ENCODE data around the gene MYBPH. TPM values are rescaled to one million over a fixed set of nuclear protein-coding genes. Genes with fewer than 3 reads are reported as not detected.

MYBPH gene
- total RNA-seq: not detected in 2 replicates

- no peak for DNase-seq (ENCODE audit: low read depth)
Measured at GRCh38 chr1:203175237-203175826, at the start of gene MYBPH. MYBPH (minus strand) TSS chr1:203175826; CDS start chr1:203175755, 71 bp downstream.

- DNase-seq (ENCODE audit: low read depth): no peak
Measured at GRCh38 chr1:203225071-203225470, 49.4 kb upstream of the MYBPH start.

GRCh38 chr1:203223012-203223775 is 47.6 kb upstream of the MYBPH start:
- no peak for DNase-seq (ENCODE audit: low read depth)

- no peak for DNase-seq (ENCODE audit: low read depth)
Measured at GRCh38 chr1:203219934-203220333, 44.3 kb upstream of the MYBPH start.

- no peak for DNase-seq (ENCODE audit: low read depth)
Measured at GRCh38 chr1:203219171-203219570, 43.5 kb upstream of the MYBPH start.

GRCh38 chr1:203217668-203218067 is 42.0 kb upstream of the MYBPH start:
- DNase-seq (ENCODE audit: low read depth): no peak

- DNase-seq (ENCODE audit: low read depth): no peak
Measured at GRCh38 chr1:203217139-203217655, 41.6 kb upstream of the MYBPH start.

- DNase-seq (ENCODE audit: low read depth): peak; percentile 64
Measured at GRCh38 chr1:203216274-203217138, 40.9 kb upstream of the MYBPH start.

GRCh38 chr1:203215573-203215972 is 39.9 kb upstream of the MYBPH start:
- DNase-seq (ENCODE audit: low read depth): no peak

- DNase-seq (ENCODE audit: low read depth): no peak
Measured at GRCh38 chr1:203214871-203215270, 39.2 kb upstream of the MYBPH start.

GRCh38 chr1:203213126-203213525 is 37.5 kb upstream of the MYBPH start:
- no peak for DNase-seq (ENCODE audit: low read depth)

- DNase-seq (ENCODE audit: low read depth): no peak
Measured at GRCh38 chr1:203211812-203212211, 36.2 kb upstream of the MYBPH start.

- DNase-seq (ENCODE audit: low read depth): no peak
Measured at GRCh38 chr1:203210988-203211387, 35.4 kb upstream of the MYBPH start.

- DNase-seq (ENCODE audit: low read depth): no peak
Measured at GRCh38 chr1:203210350-203210749, 34.7 kb upstream of the MYBPH start.

- DNase-seq (ENCODE audit: low read depth): no peak
Measured at GRCh38 chr1:203208181-203208580, 32.6 kb upstream of the MYBPH start.

- DNase-seq (ENCODE audit: low read depth): no peak
Measured at GRCh38 chr1:203207751-203208150, 32.1 kb upstream of the MYBPH start.

- no peak for DNase-seq (ENCODE audit: low read depth)
Measured at GRCh38 chr1:203206129-203206687, 30.6 kb upstream of the MYBPH start.

- DNase-seq (ENCODE audit: low read depth): no peak
Measured at GRCh38 chr1:203204756-203205155, 29.1 kb upstream of the MYBPH start.

- peak; percentile 81 for DNase-seq (ENCODE audit: low read depth)
Measured at GRCh38 chr1:203202431-203203245, 27.0 kb upstream of the MYBPH start.

GRCh38 chr1:203201516-203202205 is 26.0 kb upstream of the MYBPH start:
- no peak for DNase-seq (ENCODE audit: low read depth)
